H9 (cell line): ENCODE data around the gene GIPC2. TPM values are rescaled to one million over a fixed set of nuclear protein-coding genes. Genes with fewer than 3 reads are reported as not detected.

Experiments used
- DNase-seq: peaks from one replicate; pipeline ENCODE4 v3.0.0-alpha.2; 2017
- H2AFZ ChIP-seq: one replicate; pipeline ENCODE4 v1.6.1; 2013; ENCODE audit warnings: mild to moderate bottlenecking, low read length, control low read depth, moderate library complexity
- H2AK5ac ChIP-seq: 2 replicates; pipeline ENCODE4 v1.6.1; 2013; ENCODE audit warnings: low read length, control low read depth, mixed read lengths; ENCODE audit not compliant: insufficient read length
- H2BK120ac ChIP-seq: one replicate; pipeline ENCODE4 v1.6.1; 2013; ENCODE audit warnings: low read depth, mild to moderate bottlenecking, low read length, control low read depth, inconsistent platforms; ENCODE audit not compliant: poor library complexity, severe bottlenecking
- H2BK12ac ChIP-seq: 2 replicates; pipeline ENCODE4 v1.6.1; 2013; ENCODE audit warnings: low read length, control low read depth, mixed read lengths, low read depth; ENCODE audit not compliant: insufficient read length
- H2BK15ac ChIP-seq: 2 replicates; pipeline ENCODE4 v1.6.1; 2013; ENCODE audit warnings: low read depth, low read length, control low read depth
- H2BK20ac ChIP-seq: one replicate; pipeline ENCODE4 v1.6.1; 2013; ENCODE audit warnings: low read depth, mild to moderate bottlenecking, low read length, control low read depth, inconsistent platforms; ENCODE audit not compliant: poor library complexity, severe bottlenecking
- H2BK5ac ChIP-seq: 2 replicates; pipeline ENCODE4 v1.6.1; 2013; ENCODE audit warnings: low read length, control low read depth, mixed read lengths; ENCODE audit not compliant: insufficient read length
- H3K14ac ChIP-seq: 2 replicates; pipeline ENCODE4 v1.6.1; 2013; ENCODE audit warnings: low read length, control low read depth; ENCODE audit not compliant: insufficient read depth
- H3K18ac ChIP-seq: 2 replicates; pipeline ENCODE4 v1.6.1; 2013; ENCODE audit warnings: low read depth, mild to moderate bottlenecking, mixed read lengths, low read length, control low read depth; ENCODE audit not compliant: insufficient read length
- H3K23ac ChIP-seq: 2 replicates; pipeline ENCODE4 v1.6.1; 2013; ENCODE audit warnings: low read length, control low read depth, mixed read lengths, low read depth; ENCODE audit not compliant: insufficient read length
- H3K23me2 ChIP-seq: 2 replicates; pipeline ENCODE4 v1.6.1; 2013; ENCODE audit warnings: low read depth, mild to moderate bottlenecking, mixed read lengths, low read length, control low read depth; ENCODE audit not compliant: insufficient read length, poor library complexity, severe bottlenecking
- H3K27ac ChIP-seq: 2 replicates; pipeline ENCODE4 v1.5.1; 2013; ENCODE audit warnings: low read length, control low read depth, mixed read lengths, low read depth; ENCODE audit not compliant: insufficient read length
- H3K27me3 ChIP-seq: 2 replicates; pipeline ENCODE4 v1.6.1; 2013; ENCODE audit warnings: low read length, control low read depth, inconsistent platforms; ENCODE audit not compliant: insufficient read depth
- H3K4ac ChIP-seq: 2 replicates; pipeline ENCODE4 v1.6.1; 2013; ENCODE audit warnings: low read depth, mild to moderate bottlenecking, control low read depth, inconsistent platforms, low read length, moderate library complexity
- H3K4me1 ChIP-seq: 2 replicates; pipeline ENCODE4 v1.6.1; 2013; ENCODE audit warnings: low read length, control low read depth, inconsistent platforms; ENCODE audit not compliant: insufficient read depth
- H3K4me2 ChIP-seq: 2 replicates; pipeline ENCODE4 v1.6.1; 2013; ENCODE audit warnings: low read length, control low read depth, mixed read lengths; ENCODE audit not compliant: insufficient read length, insufficient read depth
- H3K56ac ChIP-seq: 2 replicates; pipeline ENCODE4 v1.6.1; 2013; ENCODE audit warnings: low read depth, mild to moderate bottlenecking, mixed read lengths, low read length, control low read depth; ENCODE audit not compliant: insufficient read length
- H3K79me1 ChIP-seq: 2 replicates; pipeline ENCODE4 v1.6.1; 2013; ENCODE audit warnings: low read depth, mild to moderate bottlenecking, moderate library complexity, low read length, control low read depth, inconsistent platforms; ENCODE audit not compliant: insufficient read depth, poor library complexity, severe bottlenecking
- H3K79me2 ChIP-seq: 2 replicates; pipeline ENCODE4 v1.6.1; 2013; ENCODE audit warnings: low read length, control low read depth, inconsistent platforms; ENCODE audit not compliant: insufficient read depth
- H3K9ac ChIP-seq: 2 replicates; pipeline ENCODE4 v1.6.1; 2013; ENCODE audit warnings: low read length, control low read depth, mixed read lengths; ENCODE audit not compliant: insufficient read length; ENCODE audit errors: extremely low read depth
- H3K9me3 ChIP-seq: one replicate; pipeline ENCODE4 v1.6.1; 2013; ENCODE audit warnings: low read depth, low read length, inconsistent platforms; ENCODE audit not compliant: control insufficient read depth
- H3T11ph ChIP-seq: one replicate; pipeline ENCODE4 v1.6.1; 2013; ENCODE audit warnings: mild to moderate bottlenecking, low read length, control low read depth, inconsistent platforms
- H4K20me1 ChIP-seq: one replicate; pipeline ENCODE4 v1.6.1; 2013; ENCODE audit not compliant: control insufficient read depth, insufficient read length, insufficient read depth
- H4K5ac ChIP-seq: 2 replicates; pipeline ENCODE4 v1.6.1; 2013; ENCODE audit warnings: low read depth, mild to moderate bottlenecking, mixed read lengths, low read length, control low read depth; ENCODE audit not compliant: insufficient read length
- H4K8ac ChIP-seq: replicated peaks from 2 replicates; pipeline ENCODE4 v1.6.1; 2013; ENCODE audit warnings: low read length, control low read depth, mixed read lengths, low read depth; ENCODE audit not compliant: insufficient read length
- H4K91ac ChIP-seq: 2 replicates; pipeline ENCODE4 v1.6.1; 2013; ENCODE audit warnings: low read depth, mild to moderate bottlenecking, moderate library complexity, mixed read lengths, low read length, control low read depth; ENCODE audit not compliant: insufficient read length
- H3K27ac Mint-ChIP-seq, 3 experiments: 2 replicates in 2 of 3; 3 replicates in 1 of 3; pipeline ENCODE4 v1.8.0; 2020 to 2021; ENCODE audit warnings: mixed read lengths in 3 of 3, mild to moderate bottlenecking in 1 of 3, moderate library complexity in 1 of 3
- H3K27me3 Mint-ChIP-seq: 2 replicates; pipeline ENCODE4 v1.8.0; 2021; ENCODE audit warnings: low read depth, mild to moderate bottlenecking, moderate library complexity, mixed read lengths
- H3K36me3 Mint-ChIP-seq, 3 experiments: 2 replicates in 2 of 3; 3 replicates in 1 of 3; pipeline ENCODE4 v1.8.0; 2020 to 2021; ENCODE audit warnings: low read depth in 3 of 3, mixed read lengths in 3 of 3; ENCODE audit not compliant: insufficient read depth in 1 of 3
- H3K4me1 Mint-ChIP-seq, 2 experiments: 2 replicates each; pipeline ENCODE4 v1.8.0; 2020; ENCODE audit warnings: mixed read lengths in 2 of 2
- H3K4me3 Mint-ChIP-seq, 2 experiments: 2 replicates in 1 of 2; 3 replicates in 1 of 2; pipeline ENCODE4 v1.8.0; 2020 to 2021; ENCODE audit warnings: mild to moderate bottlenecking in 2 of 2, mixed read lengths in 2 of 2, moderate library complexity in 1 of 2
- H3K9me3 Mint-ChIP-seq, 2 experiments: 2 replicates in 1 of 2; 3 replicates in 1 of 2; pipeline ENCODE4 v1.8.0; 2020; ENCODE audit warnings: mild to moderate bottlenecking in 2 of 2, mixed read lengths in 2 of 2, moderate library complexity in 1 of 2
- WGBS: extraction: QIAGEN DNeasy Blood & Tissue Kit; methylation state at CpG from one replicate; pipeline ENCODE4 v1.1.7; 2013; ENCODE audit warnings: missing lambda C conversion rate, low lambda C conversion rate, mixed read lengths; ENCODE audit not compliant: insufficient read length; ENCODE audit errors: extremely low coverage; 5-methylcytosine and 5-hydroxymethylcytosine counted together
- total RNA-seq: library from RNA; stranded (reverse); gene quantifications from 2 replicates; pipeline ENCODE4 v1.2.1, GENCODE V29; 2021
- TF ChIP-seq, protein P1 (sequence below): fragments of 200-600 bp; sonication (generic); conservative IDR thresholded peaks from 3 replicates; pipeline ENCODE4 v1.8.0; 2021; ENCODE audit warnings: antibody characterized with exemption, mild to moderate bottlenecking

Gene GIPC2
- total RNA-seq, 1 experiment from 2014 or later: 0.85 TPM

DNA sequence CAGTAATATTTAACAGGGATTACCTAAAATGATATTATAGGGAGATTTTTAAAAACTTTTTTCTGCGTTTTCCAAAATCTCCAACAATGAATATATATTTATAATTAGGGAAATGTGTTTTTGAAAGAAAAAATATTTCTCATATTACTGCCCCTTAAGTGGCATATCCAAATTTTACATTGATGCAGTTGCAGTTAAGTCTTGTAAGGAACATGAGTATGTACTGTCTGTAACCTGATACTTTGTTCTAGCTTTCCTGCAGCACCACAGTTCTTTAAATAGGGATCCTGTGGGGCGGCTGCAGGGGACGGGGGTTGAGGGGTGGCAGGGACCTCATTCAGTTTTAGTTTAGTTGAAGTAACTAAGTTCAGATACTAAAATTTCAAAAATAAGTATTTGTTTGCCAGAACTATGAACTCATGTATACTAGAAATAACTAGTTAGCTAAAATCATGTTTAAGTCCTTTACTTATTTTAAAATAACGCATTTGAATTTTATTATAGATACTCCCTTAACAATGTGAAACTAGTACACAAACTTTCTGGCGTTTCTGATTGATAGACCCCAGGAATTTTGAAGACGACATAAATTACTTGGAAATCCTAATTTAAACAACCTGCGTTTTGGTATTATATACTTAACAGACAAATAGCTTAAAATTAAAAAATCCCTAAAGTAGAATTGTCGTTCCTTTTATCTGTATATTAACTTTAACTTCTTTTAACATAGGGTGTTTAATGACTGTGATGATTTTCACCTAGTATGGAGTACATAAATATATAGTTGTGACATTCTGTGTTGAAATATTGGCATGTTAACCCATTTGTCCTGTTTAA, 41.7 kb upstream of the GIPC2 start:
- Histone ChIP-seq H4K5ac (no peak overlapping the region), H4K91ac (no peak overlapping the region), H2BK120ac (no peak overlapping the region), H3K9me3 (no peaks in the 10 kb centered on the region), H3K79me1 (no peaks in the 10 kb centered on the region), H3K4me1 (no peaks in the 10 kb centered on the region), H3K23me2 (peaks cover 2% of the 10 kb centered on the region), H3K27ac (peak overlapping the region; percentile 34), H3K4ac (no peak overlapping the region), H3K9ac (peak overlapping the region; percentile 23), H3K56ac (no peak overlapping the region), H3K4me2 (peak overlapping the region; percentile 67), H3K14ac (no peak overlapping the region), H2BK12ac (no peak overlapping the region), H4K20me1 (no peaks in the 10 kb centered on the region), H2BK5ac (no peak overlapping the region), H3K79me2 (no peaks in the 10 kb centered on the region), H2BK20ac (no peak overlapping the region), H2AK5ac (no peak overlapping the region), H3T11ph (no peak overlapping the region), H2BK15ac (no peak overlapping the region), H3K23ac (no peak overlapping the region), H2AFZ (no peak overlapping the region), H4K8ac (no peak overlapping the region), H3K27me3 (no peaks in the 10 kb centered on the region), H3K18ac (no peak overlapping the region)
- no peaks in the 10 kb centered on the region for H3K36me3 Mint-ChIP-seq
- H3K4me1 Mint-ChIP-seq: peaks cover 27% of the 10 kb centered on the region in 2 experiments
- H3K9me3 Mint-ChIP-seq: peaks cover 0 to 2% of the 10 kb centered on the region in 2 experiments; a peak in 1 of 5 replicates
- WGBS: no CpG with 5 or more reads among the region's 8 CpGs
- DNase-seq: peak; percentile 74
- peak overlapping the region; percentile 57 to 82 for H3K4me3 Mint-ChIP-seq
- H3K27ac Mint-ChIP-seq: peak overlapping the region; percentile 94 to 99 (median 99)
- H3K27me3 Mint-ChIP-seq: no peaks in the 10 kb centered on the region; the same call in 1 of the 2 replicates
- TF ChIP-seq, protein P1, sequence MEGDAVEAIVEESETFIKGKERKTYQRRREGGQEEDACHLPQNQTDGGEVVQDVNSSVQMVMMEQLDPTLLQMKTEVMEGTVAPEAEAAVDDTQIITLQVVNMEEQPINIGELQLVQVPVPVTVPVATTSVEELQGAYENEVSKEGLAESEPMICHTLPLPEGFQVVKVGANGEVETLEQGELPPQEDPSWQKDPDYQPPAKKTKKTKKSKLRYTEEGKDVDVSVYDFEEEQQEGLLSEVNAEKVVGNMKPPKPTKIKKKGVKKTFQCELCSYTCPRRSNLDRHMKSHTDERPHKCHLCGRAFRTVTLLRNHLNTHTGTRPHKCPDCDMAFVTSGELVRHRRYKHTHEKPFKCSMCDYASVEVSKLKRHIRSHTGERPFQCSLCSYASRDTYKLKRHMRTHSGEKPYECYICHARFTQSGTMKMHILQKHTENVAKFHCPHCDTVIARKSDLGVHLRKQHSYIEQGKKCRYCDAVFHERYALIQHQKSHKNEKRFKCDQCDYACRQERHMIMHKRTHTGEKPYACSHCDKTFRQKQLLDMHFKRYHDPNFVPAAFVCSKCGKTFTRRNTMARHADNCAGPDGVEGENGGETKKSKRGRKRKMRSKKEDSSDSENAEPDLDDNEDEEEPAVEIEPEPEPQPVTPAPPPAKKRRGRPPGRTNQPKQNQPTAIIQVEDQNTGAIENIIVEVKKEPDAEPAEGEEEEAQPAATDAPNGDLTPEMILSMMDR: no peak
